ENCODE data around the gene STK38. TPM values are rescaled to one million over a fixed set of nuclear protein-coding genes. Genes with fewer than 3 reads are reported as not detected.

STK38 gene
- total and polyA plus RNA-seq, 2 of the 13 experiments (the other 11 are each of a cell fraction or from before 2014, with no cell fraction given) = 10.3 to 20.7 TPM

DNA sequence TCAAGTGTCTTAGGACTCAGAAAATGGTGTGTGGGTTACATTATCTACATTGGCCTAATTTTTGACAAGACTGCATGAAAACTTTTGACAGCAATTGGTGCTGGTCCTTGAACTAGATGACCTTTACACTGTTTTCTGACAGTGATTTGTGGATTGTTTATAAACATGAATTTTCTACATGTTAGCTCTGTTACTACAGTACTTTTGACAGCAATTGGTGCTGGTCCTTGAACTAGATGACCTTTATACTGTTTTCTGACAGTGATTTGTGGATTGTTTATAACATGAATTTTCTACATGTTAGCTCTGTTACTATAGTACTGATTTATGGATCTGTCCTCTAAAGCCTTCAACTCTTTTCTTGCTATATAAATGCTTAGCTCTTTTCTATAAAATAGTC is 87.8 kb downstream of the STK38 start (continued):
- TF ChIP-seq GATAD1 (CRISPR knock-in tag; IDR thresholded peaks at IDR 0.05) (no peak), CENPX (CRISPR knock-in tag; IDR thresholded peaks at IDR 0.05) (no peak), SMYD3 (CRISPR knock-in tag; IDR thresholded peaks at IDR 0.05) (no peak), BHLHE40 (IDR thresholded peaks at IDR 0.05; ENCODE audit: low read length) (no peak), HNF4A (CRISPR knock-in tag; IDR thresholded peaks at IDR 0.05) (peak; percentile 73), TBX3 (IDR thresholded peaks at IDR 0.05; ENCODE audit: borderline replicate concordance) (peak; percentile 73; the same call in 1 of the 2 replicates), ZNF563 (CRISPR knock-in tag; IDR thresholded peaks at IDR 0.05) (no peak), ZNF749 (CRISPR knock-in tag; IDR thresholded peaks at IDR 0.05; ENCODE audit: borderline replicate concordance) (no peak), HDAC2 (CRISPR knock-in tag; IDR thresholded peaks at IDR 0.05) (peak; percentile 52; the same call in 1 of the 2 replicates), ZSCAN31 (CRISPR knock-in tag; IDR thresholded peaks at IDR 0.05; ENCODE audit: low read depth) (no peak), ZNF570 (CRISPR knock-in tag; IDR thresholded peaks at IDR 0.05; ENCODE audit: borderline replicate concordance) (no peak), HMG20B (CRISPR knock-in tag; conservative IDR thresholded peaks at IDR 0.05) (peak; percentile 93), CHD4 (IDR thresholded peaks at IDR 0.05; ENCODE audit: borderline replicate concordance, low read length) (no peak), YEATS4 (CRISPR knock-in tag; IDR thresholded peaks at IDR 0.05; ENCODE audit: borderline replicate concordance) (no peak), NR2F6 (IDR thresholded peaks at IDR 0.05) (peak; percentile 90), NR2F6 (CRISPR knock-in tag; IDR thresholded peaks at IDR 0.05) (peak; percentile 85), ZFP82 (CRISPR knock-in tag; IDR thresholded peaks at IDR 0.05; ENCODE audit: borderline replicate concordance) (no peak), FOXP1 (IDR thresholded peaks at IDR 0.05) (no peak), FOXP1 (CRISPR knock-in tag; IDR thresholded peaks at IDR 0.05) (peak; percentile 83), ZNF556 (CRISPR knock-in tag; IDR thresholded peaks at IDR 0.05; ENCODE audit: borderline replicate concordance) (no peak), HHEX (CRISPR knock-in tag; IDR thresholded peaks at IDR 0.05) (peak; percentile 76), PAF1 (CRISPR knock-in tag; IDR thresholded peaks at IDR 0.05) (no peak), DPF2 (CRISPR knock-in tag; IDR thresholded peaks at IDR 0.05; ENCODE audit: borderline replicate concordance, low read depth) (no peak), ZNF530 (CRISPR knock-in tag; IDR thresholded peaks at IDR 0.05; ENCODE audit: low read depth) (no peak), EHMT2 (IDR thresholded peaks at IDR 0.05; ENCODE audit: borderline replicate concordance, low read depth, low read length) (no peak), NFKB2 (CRISPR knock-in tag; IDR thresholded peaks at IDR 0.05; ENCODE audit: borderline replicate concordance) (no peak), CREM (IDR thresholded peaks at IDR 0.05) (no peak), CREM (CRISPR knock-in tag; IDR thresholded peaks at IDR 0.05) (no peak), ZNF670 (CRISPR knock-in tag; IDR thresholded peaks at IDR 0.05; ENCODE audit: borderline replicate concordance) (no peak), MAF1 (CRISPR knock-in tag; IDR thresholded peaks at IDR 0.05; ENCODE audit: borderline replicate concordance) (no peak)
- TF ChIP-seq, protein P1, sequence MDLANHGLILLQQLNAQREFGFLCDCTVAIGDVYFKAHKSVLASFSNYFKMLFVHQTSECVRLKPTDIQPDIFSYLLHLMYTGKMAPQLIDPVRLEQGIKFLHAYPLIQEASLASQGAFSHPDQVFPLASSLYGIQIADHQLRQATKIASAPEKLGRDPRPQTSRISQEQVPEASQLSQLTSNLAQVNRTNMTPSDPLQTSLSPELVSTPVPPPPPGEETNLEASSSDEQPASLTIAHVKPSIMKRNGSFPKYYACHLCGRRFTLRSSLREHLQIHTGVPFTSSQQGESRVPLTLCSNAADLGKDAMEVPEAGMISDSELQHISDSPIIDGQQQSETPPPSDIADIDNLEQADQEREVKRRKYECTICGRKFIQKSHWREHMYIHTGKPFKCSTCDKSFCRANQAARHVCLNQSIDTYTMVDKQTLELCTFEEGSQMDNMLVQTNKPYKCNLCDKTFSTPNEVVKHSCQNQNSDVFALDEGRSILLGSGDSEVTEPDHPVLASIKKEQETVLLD (CRISPR knock-in tag; IDR thresholded peaks at IDR 0.05; ENCODE audit: low read depth) = no peak
- TF ChIP-seq, protein P2, sequence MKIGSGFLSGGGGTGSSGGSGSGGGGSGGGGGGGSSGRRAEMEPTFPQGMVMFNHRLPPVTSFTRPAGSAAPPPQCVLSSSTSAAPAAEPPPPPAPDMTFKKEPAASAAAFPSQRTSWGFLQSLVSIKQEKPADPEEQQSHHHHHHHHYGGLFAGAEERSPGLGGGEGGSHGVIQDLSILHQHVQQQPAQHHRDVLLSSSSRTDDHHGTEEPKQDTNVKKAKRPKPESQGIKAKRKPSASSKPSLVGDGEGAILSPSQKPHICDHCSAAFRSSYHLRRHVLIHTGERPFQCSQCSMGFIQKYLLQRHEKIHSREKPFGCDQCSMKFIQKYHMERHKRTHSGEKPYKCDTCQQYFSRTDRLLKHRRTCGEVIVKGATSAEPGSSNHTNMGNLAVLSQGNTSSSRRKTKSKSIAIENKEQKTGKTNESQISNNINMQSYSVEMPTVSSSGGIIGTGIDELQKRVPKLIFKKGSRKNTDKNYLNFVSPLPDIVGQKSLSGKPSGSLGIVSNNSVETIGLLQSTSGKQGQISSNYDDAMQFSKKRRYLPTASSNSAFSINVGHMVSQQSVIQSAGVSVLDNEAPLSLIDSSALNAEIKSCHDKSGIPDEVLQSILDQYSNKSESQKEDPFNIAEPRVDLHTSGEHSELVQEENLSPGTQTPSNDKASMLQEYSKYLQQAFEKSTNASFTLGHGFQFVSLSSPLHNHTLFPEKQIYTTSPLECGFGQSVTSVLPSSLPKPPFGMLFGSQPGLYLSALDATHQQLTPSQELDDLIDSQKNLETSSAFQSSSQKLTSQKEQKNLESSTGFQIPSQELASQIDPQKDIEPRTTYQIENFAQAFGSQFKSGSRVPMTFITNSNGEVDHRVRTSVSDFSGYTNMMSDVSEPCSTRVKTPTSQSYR (CRISPR knock-in tag; IDR thresholded peaks at IDR 0.05; ENCODE audit: borderline replicate concordance) = no peak
